GM19035 (cell line): Measurements from ENCODE around the gene RBM17.
"Not testable (repeated sequence)": the region's sequence is repeated elsewhere in the genome, so short reads cannot be mapped to it uniquely, and the experiment has no call there.

Experiments used
- ATAC-seq: cut with Tn5 transposase; IDR thresholded peaks from one replicate; pipeline ENCODE4 v1.9.1; 2021; ENCODE audit not compliant: unreplicated experiment

RBM17 gene

DNA sequence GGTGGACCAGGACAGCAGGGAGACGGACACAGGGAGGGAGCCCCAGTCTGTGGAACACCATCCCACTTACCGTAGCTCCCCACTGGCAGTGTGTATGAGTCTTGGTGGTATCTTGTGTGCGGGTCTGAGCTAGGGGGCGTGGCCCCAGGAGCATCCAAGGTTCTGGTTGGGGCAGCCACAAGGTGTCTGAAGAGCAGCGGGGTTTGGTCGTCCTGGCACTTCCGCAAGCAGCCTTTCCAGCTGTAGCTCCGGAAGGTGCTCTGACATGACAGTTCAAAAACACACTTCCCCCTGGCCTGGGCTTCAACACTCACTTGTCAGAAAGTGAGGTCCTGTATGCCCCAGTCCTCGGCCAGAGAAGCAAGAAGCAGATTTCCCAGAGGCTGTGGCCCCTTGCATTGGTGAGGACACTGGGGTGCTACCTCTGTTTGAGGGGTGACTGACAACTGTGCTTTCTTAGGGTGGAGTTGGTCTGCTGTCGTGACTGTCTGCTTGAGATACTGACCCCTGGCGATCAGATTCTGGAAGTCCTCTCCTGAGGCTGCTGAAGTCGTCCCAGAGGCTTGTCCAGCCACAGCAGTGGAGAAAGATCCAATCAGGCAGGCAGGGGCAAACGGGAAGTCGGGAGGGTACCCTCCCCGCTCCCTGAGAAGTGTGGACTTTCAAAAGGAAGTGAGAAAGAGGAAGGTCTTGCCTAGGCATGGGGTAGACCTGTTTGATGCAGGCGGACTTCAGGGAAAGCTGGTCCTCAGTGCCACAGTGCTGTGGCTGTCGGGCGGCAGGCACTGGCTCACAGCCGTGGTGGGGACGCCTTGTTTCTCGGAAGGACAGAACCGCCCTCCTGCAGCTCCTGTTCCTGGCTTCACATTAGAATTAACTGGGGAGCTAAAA is 62.5 kb downstream of the RBM17 start:
- peak; percentile 91 for ATAC-seq

DNA sequence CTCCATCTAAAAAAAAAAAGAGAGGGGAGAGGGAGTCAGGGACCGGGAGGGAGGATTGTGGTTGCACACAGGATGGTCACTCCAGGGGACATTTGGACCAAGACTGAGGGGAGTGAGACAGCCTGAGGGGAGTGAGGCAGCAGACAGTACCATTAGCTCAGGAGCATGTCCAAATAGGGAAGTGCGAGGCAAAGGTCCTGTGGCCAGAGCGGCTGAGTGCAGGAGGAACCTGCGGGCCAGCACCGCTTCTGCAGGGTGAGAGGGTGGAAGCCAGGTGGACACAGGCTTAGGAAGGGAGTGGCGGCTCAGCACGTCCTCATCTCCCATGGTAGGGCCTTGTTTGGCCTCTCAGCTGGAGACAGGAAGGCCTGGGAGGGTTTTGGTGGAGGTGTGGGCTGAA is 65.0 kb downstream of the RBM17 start:
- no peak for ATAC-seq

DNA sequence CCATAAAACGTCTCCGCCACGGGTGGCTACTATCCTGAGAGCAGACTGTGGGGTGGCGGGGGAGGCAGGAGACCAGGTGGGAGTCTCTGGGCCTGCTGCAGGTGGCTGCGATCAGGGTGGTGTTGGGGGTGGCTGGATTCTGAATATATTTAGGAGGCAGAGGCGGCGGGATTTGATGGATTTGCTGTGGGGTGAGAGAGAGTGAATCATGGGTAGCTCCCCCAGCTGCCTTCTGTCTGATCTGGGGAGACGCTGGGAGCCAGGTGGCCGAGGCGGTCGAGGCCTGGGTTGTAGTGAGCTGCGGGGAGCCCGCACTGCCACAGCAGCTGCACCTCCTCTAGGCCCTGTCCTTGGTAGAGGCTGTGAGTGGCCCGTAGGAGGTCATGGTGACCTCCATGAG is 65.7 kb downstream of the RBM17 start:
- ATAC-seq, result no peak

DNA sequence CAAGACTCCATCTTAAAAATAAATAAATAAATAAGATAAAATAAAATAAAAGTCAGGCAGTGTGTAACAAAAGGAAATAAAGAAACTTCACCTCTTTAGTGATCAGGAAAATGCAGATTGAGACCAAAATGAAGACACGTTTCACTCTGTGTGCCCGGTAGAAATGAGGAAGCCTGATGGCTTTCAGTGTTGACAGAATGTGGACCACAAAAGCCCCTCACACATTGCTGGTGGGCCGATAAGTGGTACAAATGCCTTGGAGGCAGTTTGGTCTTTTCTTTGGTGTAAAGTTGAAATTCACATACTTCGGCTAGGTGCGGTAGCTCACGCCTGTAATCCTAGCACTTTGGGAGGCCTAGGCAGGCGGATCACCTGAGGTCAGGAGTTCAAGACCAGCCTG is 69.4 kb downstream of the RBM17 start:
- ATAC-seq, result no peak

DNA sequence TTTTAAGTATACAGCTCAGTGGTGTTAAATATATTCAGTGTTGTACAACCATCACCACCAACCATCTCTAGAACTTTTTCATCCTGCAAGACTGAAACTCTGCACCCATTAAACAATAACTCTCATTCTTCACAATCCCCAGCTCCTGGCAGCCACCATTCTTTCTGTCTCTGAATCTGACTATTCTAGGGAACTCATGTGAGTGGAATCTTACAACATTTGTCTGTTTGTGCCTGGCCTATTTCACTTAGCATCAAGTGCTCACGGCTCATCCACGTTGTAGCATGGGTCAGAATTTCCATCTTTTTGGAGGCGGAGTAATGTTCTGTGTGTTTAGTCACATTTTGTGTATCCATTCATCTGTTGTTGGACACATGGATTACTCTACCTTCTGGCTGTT is 73.1 kb downstream of the RBM17 start:
- no peak for ATAC-seq

DNA sequence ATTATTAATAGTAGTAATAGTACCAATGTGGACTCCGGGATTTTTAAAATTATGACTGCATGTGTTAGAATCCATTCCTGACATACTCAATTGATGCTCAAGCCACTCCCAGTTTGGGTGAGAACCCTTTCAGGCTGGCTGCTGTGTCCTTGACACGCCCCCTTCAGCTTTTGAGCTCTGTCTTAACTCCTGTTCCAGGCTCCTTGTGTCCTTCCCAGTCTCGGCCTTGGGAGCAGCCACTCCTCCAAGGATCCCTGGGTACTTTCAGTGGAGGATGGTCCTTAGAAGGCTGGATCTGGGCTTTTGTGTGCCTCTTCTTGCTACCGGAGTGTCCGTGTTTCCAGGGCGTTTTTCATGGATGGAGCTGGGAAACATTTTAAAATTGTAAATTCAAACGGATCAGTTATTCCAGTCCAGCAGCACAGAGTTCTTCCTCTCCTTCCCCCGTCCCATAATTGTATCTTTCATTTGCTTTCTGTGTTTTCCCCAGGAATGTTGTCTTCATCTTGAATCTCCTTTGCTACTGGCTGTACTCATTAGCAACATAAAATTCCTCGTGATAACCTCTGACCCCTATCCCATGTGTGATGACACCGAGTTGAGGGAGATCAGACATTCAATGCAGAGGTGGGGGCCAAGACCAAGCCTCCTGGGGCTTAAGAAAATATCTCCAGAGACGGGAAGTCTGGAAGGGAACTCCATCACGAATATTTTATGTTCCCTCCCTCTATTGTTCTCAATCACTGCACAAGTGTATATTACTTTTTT is 73.9 kb downstream of the RBM17 start:
- no peak for ATAC-seq

DNA sequence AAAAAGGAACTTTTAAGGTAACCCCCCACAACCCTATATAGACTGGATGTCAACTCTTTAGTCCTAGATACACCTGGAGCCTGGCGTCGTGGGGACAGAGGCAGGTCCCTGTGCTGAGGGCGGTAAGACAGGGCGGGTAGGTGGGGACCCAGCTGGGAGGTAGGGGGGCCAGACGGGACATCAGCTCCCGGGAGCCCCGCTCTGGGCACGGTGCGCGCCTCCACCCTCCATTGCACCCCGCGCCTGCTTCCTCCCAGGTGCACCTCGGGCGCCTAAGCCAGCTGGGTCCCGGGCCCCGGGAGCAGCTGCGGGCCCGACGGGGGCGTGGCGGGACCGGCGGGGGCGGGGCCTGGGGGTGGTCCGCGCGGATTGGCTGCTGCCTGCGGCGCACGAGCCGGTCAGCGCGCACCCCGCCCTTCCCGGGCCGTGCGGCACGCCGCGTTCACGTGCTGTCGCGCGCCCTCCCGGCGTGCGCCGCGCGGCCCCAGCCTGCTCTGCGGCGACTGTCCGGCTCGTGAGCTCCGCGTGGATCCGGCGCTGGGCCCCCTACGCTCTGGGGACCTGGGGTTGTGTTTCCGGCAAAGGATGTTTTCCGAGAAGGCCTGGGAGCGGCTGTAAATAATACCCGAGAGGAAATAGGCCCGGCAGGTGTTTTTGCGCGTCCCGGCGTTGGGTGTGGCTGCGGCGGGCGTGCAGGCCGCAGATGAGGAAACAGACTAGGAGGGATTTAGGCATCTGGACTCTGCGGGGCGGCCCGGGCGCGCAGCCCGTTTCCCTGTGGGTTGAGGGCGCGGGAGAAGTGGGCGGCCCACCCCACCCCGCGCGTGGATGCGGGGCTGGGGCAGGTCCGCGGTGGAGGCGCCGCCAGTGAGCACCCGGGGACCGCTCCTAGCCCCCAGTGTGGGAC is 74.8 kb downstream of the RBM17 start:
- ATAC-seq, result peak; percentile 93

DNA sequence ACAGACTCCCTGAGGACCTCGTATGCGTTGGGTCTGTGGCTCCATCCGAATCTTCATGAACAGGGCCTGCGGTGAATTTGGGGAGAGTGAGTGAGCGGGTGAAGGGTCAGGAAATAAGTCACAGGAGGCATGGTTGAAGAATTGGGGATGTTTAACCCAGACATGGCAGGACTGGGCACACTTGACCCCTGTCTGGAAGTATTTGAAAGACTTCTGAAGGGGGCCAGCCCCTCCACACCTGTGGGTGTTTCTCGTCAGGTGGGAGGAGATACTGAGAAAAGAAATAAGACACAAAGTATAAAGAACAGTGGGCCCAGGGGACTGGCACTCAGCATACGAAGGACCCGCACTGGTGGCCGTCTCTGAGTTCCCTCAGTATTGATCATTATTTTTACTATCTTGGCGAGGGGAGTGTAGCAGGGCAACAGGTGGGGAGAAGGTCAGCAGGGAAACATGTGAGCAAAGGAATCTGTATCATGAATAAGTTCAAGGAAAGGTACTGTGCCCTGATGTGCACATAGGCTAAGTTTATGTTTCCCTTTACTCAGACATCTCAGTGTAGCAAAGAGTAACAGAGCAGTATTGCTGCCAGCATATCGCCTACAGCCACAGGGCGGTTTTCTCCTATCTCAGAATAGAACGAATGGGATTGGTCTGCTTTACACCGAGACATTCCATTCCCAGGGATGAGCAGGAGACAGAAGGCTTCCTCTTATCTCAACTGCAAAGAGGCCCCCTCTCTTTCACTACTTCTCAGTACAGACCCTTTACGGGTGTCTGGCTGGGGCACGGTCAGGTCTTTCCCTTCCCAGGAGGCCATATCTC is 75.6 kb downstream of the RBM17 start:
- no peak for ATAC-seq

DNA sequence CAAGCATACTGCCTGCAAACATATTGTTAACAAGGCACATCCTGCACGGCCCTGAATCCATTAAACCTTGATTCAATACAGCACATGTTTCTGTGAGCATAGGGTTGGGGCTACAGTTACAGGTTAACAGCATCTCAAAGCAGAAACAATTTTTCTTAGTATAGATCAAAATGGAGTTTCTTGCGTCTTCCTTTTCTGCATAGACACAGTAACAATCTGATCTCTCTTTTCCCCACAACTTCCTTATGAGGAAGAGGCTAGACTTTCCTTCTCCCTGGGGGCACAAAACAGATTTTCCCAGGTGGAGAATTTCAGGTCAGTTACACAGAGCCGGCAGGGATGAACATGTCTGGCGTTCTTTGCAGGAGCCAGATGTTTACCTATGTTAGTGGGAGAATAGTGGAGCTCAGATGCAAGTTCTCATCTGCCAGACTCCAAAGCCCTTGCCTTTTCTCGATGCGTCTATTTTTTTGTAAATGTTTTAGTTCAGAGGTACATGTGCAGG is 76.4 kb downstream of the RBM17 start:
- no peak for ATAC-seq

DNA sequence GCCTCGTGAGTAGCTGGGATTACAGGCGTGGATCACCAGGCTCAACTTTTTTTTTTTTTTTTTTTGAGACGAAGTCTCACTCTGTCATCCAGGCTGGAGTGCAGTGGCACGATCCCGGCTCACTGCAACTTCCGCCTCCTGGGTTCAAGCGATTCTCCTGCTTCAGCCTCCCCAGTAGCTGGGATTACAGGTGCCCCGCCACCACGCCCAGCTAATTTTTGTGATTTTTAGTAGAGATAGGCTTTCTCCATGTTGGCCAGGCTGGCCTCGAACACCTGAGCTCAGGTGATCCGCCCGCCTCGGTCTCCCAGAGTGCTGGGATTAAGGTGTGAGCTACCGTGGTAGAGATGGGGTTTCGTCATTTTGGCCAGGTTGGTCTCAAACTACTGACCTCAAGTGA is 77.1 kb downstream of the RBM17 start:
- ATAC-seq, result not testable (repeated sequence)
